Nephron progenitor cell (in vitro differentiated cells): ENCODE results near the gene CNST.
A peak's percentile ranks its signal among the peaks of the same experiment; 100 is the strongest.

Experiments
- DNase-seq: peaks from one replicate; pipeline ENCODE4 v3.0.0; 2021
- H3K27ac Mint-ChIP-seq: 2 replicates; pipeline ENCODE4 v1.8.0; 2021; ENCODE audit warnings: mild to moderate bottlenecking, moderate library complexity, mixed read lengths
- H3K27me3 Mint-ChIP-seq: 2 replicates; pipeline ENCODE4 v1.8.0; 2021; ENCODE audit warnings: mild to moderate bottlenecking, low read depth, mixed read lengths; ENCODE audit not compliant: poor library complexity
- H3K36me3 Mint-ChIP-seq: 2 replicates; pipeline ENCODE4 v1.8.0; 2021; ENCODE audit warnings: low read depth, mixed read lengths
- H3K4me1 Mint-ChIP-seq: 2 replicates; pipeline ENCODE4 v1.8.0; 2021; ENCODE audit warnings: mixed read lengths
- H3K4me3 Mint-ChIP-seq: 2 replicates; pipeline ENCODE4 v1.8.0; 2021; ENCODE audit warnings: mild to moderate bottlenecking, moderate library complexity, mixed read lengths
- H3K9me3 Mint-ChIP-seq: 2 replicates; pipeline ENCODE4 v1.8.0; 2021; ENCODE audit warnings: mild to moderate bottlenecking, moderate library complexity, mixed read lengths
- CTCF ChIP-seq: fragments of 200-600 bp; sonication (generic); IDR thresholded peaks from 2 replicates; pipeline ENCODE4 v1.5.0; 2021; ENCODE audit warnings: antibody characterized with exemption

The CNST gene

GRCh38 chr1:246566128-246566812, at the start of gene CNST, which contains the start of gene TFB2M:
CNST (plus strand) TSS chr1:246566456; CDS start chr1:246591563, 25,107 bp downstream.
TFB2M (minus strand) TSS chr1:246566261; CDS start chr1:246566138, 123 bp downstream.
- H3K27ac Mint-ChIP-seq: peak within 1 kb of the TSS; percentile 99
- peak; percentile 97 for DNase-seq
- no peak for TF ChIP-seq CTCF
- H3K36me3 Mint-ChIP-seq: peaks cover 6% of the 10 kb centered on the region
- H3K9me3 Mint-ChIP-seq: no peaks in the 10 kb centered on the region
- peak within 1 kb of the TSS; percentile 99 for H3K4me3 Mint-ChIP-seq
- no peaks in the 10 kb centered on the region for H3K27me3 Mint-ChIP-seq
- peaks cover 39% of the 10 kb centered on the region for H3K4me1 Mint-ChIP-seq

DNA sequence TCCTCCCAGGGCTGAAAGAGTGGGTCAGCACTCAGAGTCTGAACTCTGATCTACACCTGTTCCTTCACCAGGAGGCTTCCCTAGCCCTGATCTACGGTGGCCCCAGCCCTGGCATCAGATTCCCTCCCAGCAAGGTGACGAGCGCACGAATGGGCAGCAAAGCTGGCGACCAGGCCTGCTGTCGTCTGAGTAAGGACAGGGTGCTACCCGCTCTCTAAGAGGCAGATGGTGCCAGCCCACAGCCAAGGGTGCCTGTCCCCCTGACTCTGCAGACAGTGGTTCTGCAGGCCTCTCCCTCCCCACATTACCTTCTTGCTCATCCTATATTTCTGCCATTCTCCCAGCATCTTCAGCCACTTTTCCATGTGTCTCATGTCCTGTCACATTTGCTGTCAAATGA, 48.9 kb upstream of the CNST start:
- no peak for TF ChIP-seq CTCF
- Mint-ChIP-seq H3K27me3 (peaks cover 10% of the 10 kb centered on the region), H3K4me1 (no peaks in the 10 kb centered on the region), H3K27ac (no peak overlapping the region), H3K4me3 (no peak overlapping the region), H3K36me3 (no peaks in the 10 kb centered on the region), H3K9me3 (peaks cover 41% of the 10 kb centered on the region)
- no peak for DNase-seq

DNA sequence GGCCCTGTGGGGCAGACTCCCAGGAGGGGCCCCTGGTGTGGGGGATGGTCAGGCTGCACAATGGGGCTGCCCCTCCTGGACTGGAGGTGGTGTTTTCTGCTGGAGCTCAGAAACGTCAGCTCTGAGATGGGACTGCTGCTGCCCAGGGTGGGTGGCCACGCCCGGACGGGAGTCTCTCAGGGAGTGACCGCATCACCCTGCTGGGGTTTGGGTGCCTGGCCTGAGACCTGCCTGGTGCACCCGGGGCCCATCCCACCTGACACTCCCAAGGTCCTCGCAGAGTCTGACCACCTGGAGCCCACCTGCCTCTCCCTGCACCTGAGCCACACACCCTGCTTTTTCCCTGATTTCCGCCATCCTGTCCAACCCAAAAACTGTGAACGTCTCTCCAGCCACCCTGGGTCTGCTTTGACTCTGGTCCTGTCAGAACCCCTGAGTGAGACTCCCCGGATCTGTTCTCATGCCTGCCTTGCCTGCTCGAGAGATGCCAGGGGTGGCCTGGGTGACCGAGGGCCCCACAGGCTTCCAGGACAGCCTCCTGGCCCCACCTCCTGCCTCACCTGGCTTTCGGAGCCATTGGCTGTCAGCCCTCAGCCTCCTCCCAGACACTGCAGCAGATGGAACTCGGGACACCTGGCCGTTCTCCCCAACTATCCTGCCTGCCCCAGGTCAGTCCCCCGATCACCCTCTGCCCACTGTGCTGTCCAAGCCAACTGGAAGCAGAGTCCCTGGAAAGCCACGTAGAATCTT, 47.6 kb upstream of the CNST start:
- H3K4me1 Mint-ChIP-seq: no peaks in the 10 kb centered on the region
- peaks cover 10% of the 10 kb centered on the region for H3K27me3 Mint-ChIP-seq
- no peak overlapping the region for H3K4me3 Mint-ChIP-seq
- no peaks in the 10 kb centered on the region for H3K36me3 Mint-ChIP-seq
- no peak for DNase-seq
- no peak overlapping the region for H3K27ac Mint-ChIP-seq
- TF ChIP-seq CTCF: no peak
- H3K9me3 Mint-ChIP-seq: peaks cover 38% of the 10 kb centered on the region

- no peaks in the 10 kb centered on the region for H3K4me1 Mint-ChIP-seq
- TF ChIP-seq CTCF: no peak
- DNase-seq: no peak
- peaks cover 6% of the 10 kb centered on the region for H3K27me3 Mint-ChIP-seq
- H3K27ac Mint-ChIP-seq: no peak overlapping the region
- peaks cover 29% of the 10 kb centered on the region for H3K9me3 Mint-ChIP-seq
- no peaks in the 10 kb centered on the region for H3K36me3 Mint-ChIP-seq
- H3K4me3 Mint-ChIP-seq: no peak overlapping the region
Measured at GRCh38 chr1:246519514-246519913, 46.7 kb upstream of the CNST start.

DNA sequence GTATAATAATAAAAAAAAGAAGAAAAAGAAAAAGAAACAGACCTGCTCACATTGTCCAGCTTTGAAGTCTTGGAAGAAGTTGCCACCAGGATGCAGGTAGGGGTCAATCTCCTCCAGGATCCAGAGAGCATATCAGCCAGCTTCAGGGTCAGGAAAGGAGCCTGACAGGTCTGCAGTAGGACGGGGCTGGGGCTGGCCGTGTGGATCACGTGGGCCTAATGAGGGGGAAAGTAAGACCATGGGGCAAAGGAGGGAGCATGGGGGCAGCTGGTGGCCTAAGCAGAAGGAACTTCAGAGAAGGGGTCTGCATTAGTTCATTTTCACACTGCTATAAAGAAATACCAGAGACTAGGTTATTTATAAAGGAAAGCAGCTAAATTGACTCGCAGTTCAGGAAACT, 39.9 kb upstream of the CNST start:
- no peak for DNase-seq
- no peak for TF ChIP-seq CTCF
- Mint-ChIP-seq H3K9me3 (peaks cover 38% of the 10 kb centered on the region), H3K27ac (no peak overlapping the region), H3K4me1 (no peaks in the 10 kb centered on the region), H3K27me3 (peaks cover 27% of the 10 kb centered on the region), H3K4me3 (no peak overlapping the region), H3K36me3 (no peaks in the 10 kb centered on the region)
